ENCODE measurements around the gene HMGCS2.

Gene HMGCS2

DNA sequence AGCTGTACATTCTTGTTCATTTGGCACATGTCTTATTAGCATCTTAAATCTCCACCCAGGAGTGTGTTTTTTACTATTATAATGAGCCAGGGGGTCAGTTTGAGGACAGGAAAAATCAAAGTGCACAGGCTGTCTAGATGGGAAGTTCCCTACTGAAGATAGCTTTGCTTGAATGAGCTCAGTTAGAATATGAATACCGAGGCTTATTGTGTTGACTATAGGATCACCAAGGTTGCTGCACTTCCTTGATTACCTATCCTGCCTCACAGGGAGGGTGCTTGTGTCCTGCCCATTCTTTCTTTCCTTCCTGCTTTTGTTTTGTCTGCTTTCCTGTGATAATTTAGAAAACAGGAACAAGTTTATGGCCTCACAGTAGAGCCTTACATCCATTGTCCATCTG, 40.7 kb downstream of the HMGCS2 start:
- DNase-seq (ENCODE audit: low read depth in 2 of 2) = no peak
- TF ChIP-seq, protein P1, sequence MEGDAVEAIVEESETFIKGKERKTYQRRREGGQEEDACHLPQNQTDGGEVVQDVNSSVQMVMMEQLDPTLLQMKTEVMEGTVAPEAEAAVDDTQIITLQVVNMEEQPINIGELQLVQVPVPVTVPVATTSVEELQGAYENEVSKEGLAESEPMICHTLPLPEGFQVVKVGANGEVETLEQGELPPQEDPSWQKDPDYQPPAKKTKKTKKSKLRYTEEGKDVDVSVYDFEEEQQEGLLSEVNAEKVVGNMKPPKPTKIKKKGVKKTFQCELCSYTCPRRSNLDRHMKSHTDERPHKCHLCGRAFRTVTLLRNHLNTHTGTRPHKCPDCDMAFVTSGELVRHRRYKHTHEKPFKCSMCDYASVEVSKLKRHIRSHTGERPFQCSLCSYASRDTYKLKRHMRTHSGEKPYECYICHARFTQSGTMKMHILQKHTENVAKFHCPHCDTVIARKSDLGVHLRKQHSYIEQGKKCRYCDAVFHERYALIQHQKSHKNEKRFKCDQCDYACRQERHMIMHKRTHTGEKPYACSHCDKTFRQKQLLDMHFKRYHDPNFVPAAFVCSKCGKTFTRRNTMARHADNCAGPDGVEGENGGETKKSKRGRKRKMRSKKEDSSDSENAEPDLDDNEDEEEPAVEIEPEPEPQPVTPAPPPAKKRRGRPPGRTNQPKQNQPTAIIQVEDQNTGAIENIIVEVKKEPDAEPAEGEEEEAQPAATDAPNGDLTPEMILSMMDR (IDR thresholded peaks at IDR 0.05; ENCODE audit: low read depth, low read length) = no peak
- no peak overlapping the region for H3K4me3 ChIP-seq (replicated peaks in 1 of 2; ENCODE audit: low read depth in 2 of 2, low read length in 2 of 2)

DNA sequence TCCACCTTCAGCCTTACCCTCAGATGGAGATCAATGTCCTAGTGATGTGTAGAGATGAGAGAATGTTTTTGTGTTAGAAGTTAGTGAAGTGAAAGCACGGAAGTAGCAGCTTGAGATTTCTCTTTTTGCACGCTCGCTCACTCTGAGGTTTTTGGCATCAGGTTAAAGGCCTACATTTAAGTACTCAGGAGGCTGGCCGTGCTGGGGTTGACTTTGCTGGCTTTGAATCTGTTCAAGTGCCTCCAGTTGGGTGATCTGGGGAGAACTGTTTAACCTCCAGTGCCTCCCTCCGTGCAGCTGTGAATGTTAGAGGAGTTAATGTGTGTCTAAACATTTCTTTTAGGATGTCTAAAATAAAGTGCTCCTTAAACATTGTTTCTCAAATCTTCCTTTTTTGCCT, 43.1 kb downstream of the HMGCS2 start:
- TF ChIP-seq, protein P1 (IDR thresholded peaks at IDR 0.05; ENCODE audit: low read depth, low read length) = no peak
- DNase-seq (ENCODE audit: low read depth in 2 of 2) = no peak
- H3K4me3 ChIP-seq (replicated peaks in 1 of 2; ENCODE audit: low read depth in 2 of 2, low read length in 2 of 2) = no peak overlapping the region

DNA sequence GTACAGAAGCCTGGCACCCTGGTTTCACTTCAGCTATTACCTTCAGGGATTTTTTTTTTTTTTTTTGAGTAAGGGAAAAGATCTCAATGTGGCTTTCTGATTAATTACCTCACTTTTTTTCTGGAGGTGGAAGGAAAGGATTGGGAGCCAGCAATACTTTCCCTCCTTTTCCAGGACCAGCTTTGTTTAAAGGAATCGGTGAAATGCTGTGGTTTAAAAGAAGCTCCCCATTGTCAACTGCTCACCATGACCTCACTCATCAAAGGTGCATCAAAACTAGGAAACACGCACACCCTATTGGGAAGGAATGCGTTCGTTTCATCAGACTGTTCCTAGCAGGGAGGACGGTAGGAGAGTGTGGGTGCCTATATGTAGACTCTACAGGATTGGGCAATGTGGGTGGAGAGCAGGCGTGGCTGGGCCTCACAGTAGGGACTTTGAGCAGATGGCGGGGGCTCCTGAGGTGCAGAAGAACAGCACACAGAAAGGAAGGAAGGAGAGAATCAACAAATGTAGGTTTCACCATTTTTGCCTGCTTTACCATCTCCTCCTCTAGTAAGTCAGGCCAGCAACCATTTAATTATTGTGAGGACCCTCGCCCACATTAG, 44.0 kb downstream of the HMGCS2 start:
- DNase-seq (ENCODE audit: low read depth in 2 of 2) = no peak
- no peak overlapping the region for H3K4me3 ChIP-seq (replicated peaks in 1 of 2; ENCODE audit: low read depth in 2 of 2, low read length in 2 of 2)
- TF ChIP-seq, protein P1 (IDR thresholded peaks at IDR 0.05; ENCODE audit: low read depth, low read length) = no peak

DNA sequence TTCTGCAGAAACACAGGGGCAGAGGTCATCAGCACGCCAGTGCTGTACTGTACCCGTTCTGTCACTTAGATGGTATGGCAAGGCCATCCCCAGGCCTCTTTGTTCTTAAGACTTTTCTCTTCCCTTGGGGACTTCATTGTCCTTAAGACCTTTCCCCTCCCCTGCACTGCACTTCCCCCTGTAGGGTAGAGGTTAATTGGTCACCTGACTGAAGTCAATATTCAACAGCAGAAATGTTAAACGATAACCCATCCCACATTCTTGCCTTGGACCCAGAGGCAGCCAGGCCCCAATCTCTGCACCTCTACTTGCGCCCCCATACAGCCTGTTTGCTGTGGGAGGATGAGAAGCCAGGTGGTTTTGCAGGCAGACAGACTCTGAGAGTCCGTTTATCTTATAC, 46.8 kb downstream of the HMGCS2 start:
- TF ChIP-seq, protein P1 (IDR thresholded peaks at IDR 0.05; ENCODE audit: low read depth, low read length) = no peak
- no peak overlapping the region for H3K4me3 ChIP-seq (replicated peaks in 1 of 2; ENCODE audit: low read depth in 2 of 2, low read length in 2 of 2)
- DNase-seq (ENCODE audit: low read depth in 2 of 2) = no peak

DNA sequence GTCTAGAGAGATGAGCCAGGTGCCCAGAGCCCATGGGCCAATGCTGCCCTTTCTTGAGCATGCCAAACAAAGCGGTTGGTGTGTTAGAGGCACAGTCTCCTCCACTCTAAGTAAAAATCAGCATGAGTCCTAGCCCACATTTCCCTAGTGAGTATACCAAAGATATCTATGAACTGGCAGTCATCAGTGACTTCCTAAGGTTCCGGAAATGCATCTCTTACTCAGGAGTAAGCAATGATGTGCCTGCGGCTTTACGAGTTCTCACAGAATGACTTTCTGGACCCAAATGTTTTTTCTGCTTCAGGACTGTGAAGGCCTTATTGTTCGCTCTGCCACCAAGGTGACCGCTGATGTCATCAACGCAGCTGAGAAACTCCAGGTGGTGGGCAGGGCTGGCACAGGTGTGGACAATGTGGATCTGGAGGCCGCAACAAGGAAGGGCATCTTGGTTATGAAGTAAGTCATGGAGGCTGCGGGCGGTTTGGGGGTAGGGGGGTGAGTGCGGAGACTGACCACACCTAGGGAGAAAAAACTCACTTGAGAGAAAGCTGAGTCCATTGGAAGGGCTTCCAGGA, 47.8 kb downstream of the HMGCS2 start:
- TF ChIP-seq, protein P1 (IDR thresholded peaks at IDR 0.05; ENCODE audit: low read depth, low read length) = no peak
- H3K4me3 ChIP-seq (replicated peaks in 1 of 2; ENCODE audit: low read depth in 2 of 2, low read length in 2 of 2) = no peak overlapping the region
- DNase-seq (ENCODE audit: low read depth in 2 of 2) = peak in 1 of 2 donors; percentile 62

DNA sequence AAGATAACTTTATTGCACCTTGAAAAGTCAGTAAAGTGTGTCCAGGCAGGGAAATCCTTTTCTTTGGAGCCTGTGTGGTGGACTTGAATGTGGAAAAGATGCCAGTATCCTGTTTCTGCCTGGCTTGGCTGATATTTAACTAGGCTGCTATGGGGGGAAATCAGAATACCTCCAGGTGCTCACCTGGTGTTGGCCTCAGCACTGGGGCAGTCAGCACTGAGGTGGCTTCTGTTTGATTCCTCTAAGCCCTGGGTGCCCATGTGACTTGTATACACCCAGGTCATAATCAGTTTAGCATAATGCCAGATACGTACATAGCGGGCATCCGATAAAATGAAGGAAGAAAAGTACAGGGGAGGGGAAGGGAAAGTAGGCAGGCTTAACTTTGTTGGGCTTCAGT, 49.7 kb downstream of the HMGCS2 start:
- no peak for DNase-seq (ENCODE audit: low read depth in 2 of 2)
- no peak overlapping the region for H3K4me3 ChIP-seq (replicated peaks in 1 of 2; ENCODE audit: low read depth in 2 of 2, low read length in 2 of 2)
- TF ChIP-seq, protein P1 (IDR thresholded peaks at IDR 0.05; ENCODE audit: low read depth, low read length) = no peak

DNA sequence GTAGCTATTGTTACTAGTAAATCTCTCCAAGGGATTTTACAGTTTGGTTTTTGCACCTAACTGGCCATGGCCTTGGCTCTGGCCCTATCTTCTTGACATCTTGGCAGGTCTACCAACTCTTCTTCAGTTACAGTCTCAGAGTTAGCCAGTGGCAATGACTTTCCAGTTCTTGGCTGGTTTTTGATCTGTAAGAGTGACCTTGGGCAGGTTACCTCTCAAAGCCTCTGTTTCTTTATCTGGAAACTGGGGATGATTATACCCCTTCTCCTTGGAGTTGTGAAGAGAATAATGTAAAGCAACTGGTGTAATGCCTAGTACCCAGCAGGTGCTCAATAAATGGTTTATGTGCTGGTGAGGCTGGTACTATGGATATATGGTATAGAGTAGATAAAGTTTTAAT, 50.3 kb downstream of the HMGCS2 start:
- TF ChIP-seq, protein P1 (IDR thresholded peaks at IDR 0.05; ENCODE audit: low read depth, low read length) = no peak
- DNase-seq (ENCODE audit: low read depth in 2 of 2) = no peak
- H3K4me3 ChIP-seq (replicated peaks in 1 of 2; ENCODE audit: low read depth in 2 of 2, low read length in 2 of 2) = no peak overlapping the region

Data from cardiac fibroblast (primary cell).